GM19328 (cell line): ENCODE measurements around the gene TRABD2B.

ENCODE experiments used
- ATAC-seq: cut with Tn5 transposase; IDR thresholded peaks from one replicate; pipeline ENCODE4 v1.9.1; 2021; ENCODE audit warnings: mild to moderate bottlenecking, moderate library complexity; ENCODE audit not compliant: unreplicated experiment

TRABD2B gene

GRCh38 chr1:47855230-47855629, 142.0 kb downstream of the TRABD2B start:
- ATAC-seq = no peak

DNA sequence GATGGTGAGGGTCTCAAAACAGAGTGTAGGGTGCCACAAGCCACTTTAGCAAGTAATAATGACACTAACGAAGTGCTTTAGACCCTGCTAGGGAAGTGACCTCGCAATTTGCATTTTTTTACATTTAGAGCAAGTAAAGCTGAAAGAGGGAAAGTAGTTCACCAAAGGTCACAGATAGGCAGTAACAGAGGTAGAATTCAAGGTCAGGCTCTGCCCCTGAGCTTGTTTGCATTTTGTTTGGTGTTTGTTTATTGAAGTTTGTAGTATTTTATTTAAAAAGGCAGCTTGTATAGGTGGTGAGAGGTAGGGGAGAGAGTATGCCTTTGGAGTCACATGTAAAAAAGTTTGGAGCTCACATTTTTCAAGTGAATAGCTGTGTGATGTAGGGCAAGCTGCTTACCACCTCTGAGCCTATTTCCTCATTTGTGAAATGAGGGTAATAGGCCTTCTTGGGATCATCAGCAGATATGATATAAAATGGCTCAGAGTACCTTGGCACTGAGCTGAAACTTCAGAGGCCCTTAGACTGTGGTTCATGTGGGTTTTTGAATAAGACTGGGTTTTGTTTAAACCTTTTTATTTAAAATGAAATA, 142.5 kb downstream of the TRABD2B start:
- ATAC-seq = no peak

- no peak for ATAC-seq
Observed at GRCh38 chr1:47853852-47854251, 143.3 kb downstream of the TRABD2B start.

- no peak for ATAC-seq
Observed at GRCh38 chr1:47853059-47853458, 144.1 kb downstream of the TRABD2B start.

- no peak for ATAC-seq
Observed at GRCh38 chr1:47852006-47852718, 145.0 kb downstream of the TRABD2B start.

DNA sequence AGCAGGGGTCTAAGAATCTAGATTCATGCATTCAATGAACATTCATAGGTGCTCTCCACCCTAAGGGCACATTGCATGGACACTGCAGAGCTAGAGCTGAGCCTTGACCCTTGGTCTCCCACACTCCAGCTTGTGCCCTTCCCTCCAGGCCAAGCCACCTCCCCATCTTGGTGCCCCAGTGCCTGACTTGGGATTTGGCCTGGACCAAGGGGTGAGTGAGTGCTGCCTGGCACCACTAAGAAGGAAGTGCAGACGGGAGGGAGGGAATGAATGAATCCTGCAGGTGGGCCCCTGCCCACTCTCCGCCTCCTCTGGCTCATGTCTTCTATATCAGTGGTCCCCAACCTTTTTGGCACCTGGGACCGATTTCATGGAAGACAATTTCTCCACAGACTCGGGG, 146.7 kb downstream of the TRABD2B start:
- no peak for ATAC-seq

GRCh38 chr1:47849591-47850261, 147.5 kb downstream of the TRABD2B start:
- no peak for ATAC-seq

- no peak for ATAC-seq
Observed at GRCh38 chr1:47849005-47849521, 148.1 kb downstream of the TRABD2B start.

DNA sequence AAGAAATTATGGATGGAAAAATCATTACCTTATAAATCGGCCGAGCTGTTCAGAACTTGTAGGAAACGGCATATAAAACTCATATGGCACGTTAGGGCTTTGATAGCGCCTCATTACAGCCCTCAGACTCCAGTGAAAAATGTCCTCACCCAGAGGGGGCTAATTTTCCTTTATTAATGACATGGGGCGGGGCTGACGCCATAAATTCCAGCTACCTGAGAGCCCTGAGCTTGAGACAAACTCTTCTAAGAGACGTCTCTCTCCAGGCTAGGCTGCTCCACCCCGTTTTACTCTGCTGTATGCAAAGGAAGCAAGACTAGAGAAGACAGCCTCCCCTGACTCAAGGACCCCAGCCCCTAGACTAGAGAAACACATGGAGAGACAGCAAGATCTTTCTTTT, 149.4 kb downstream of the TRABD2B start:
- no peak for ATAC-seq

- no peak for ATAC-seq
Observed at GRCh38 chr1:47844558-47844955, 152.6 kb downstream of the TRABD2B start.

DNA sequence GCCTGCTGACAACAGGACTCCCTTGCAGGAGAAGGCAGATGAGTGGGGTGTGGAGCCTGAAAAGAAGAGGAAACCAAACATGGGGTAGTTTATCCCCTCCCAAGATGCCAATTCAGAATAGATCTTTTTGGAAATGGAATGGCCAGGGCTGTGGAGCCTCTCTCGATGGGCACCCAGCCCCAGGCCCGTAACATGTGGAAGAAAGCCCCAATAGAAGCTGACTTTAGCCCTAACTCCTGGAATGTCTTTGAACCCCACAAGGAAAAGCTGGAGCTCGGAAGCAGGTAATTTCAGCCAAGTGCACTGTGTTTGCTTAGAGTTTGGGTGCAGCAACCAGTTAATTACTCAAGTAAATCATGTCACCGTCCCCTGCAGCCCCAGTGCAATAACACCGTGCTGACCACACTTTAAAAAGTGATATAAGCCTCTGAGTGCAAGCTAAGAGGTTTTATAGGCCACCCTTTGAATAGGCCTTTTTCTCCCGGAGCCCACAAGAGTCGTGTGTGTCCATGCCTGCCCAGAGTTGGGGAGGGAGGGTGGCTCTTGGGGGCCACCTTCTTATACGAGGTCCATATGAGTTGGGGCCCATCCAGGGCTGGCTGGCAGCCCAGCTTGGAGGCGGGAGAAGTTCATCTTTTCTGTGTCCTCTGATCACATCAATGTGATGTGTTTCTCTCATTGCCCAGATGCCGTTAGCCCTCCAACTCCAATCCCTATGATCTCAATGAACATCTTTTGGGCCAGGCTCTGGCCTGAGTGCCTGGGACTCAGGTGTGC, 153.2 kb downstream of the TRABD2B start:
- no peak for ATAC-seq

GRCh38 chr1:47843059-47843458, 154.1 kb downstream of the TRABD2B start:
- no peak for ATAC-seq

DNA sequence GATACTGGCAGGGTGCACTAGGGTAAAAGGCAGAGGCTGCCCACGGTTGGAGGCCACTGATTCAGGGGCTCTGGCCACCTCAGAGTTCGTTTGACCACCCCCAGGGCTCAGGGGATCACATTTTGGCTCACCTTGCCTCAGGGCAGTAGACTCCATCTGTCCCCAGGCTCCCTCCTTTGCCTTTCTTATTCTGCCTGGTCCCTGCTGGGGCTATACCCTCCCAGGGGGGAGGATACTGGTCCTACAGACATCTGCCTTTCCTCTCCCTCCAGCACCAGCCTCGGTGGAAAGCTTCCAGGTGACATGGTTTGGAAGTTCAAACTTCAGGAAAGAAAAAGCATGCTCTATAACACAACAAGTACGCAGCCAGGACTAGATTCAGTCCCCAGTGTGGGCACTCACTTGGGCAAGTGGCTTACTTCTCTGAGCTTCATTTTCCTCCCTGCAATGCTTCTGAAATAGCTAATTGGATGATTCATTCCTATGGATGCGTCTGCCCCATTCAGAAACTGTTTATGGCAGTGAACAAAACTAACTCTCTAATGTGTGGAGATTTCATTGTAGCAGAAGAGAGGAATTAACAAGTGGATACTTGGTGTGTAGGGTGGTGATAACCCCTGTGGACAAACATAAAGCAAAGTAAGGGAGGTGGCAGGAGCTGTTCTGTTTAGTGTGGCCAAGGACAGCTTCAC, 154.8 kb downstream of the TRABD2B start:
- ATAC-seq = no peak

DNA sequence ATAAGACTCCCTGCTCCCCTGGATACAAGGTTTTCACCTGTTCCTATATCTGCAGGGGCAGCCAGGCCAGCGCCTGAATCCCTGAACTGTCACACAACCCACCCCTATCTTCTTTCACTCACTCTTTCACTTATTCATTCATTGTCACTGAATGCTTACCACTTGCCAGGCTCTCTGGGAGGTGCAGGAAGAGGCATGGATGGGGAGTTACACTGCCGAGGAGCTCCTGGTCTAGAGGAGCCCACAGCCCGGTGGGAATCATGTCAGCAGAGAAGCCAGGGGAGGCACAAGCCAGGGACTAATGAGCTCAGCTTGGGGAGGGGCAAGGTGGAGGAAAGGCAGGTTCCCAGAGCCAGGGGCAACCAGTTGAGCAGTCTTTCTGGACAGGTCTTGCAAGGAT, 155.8 kb downstream of the TRABD2B start:
- no peak for ATAC-seq

DNA sequence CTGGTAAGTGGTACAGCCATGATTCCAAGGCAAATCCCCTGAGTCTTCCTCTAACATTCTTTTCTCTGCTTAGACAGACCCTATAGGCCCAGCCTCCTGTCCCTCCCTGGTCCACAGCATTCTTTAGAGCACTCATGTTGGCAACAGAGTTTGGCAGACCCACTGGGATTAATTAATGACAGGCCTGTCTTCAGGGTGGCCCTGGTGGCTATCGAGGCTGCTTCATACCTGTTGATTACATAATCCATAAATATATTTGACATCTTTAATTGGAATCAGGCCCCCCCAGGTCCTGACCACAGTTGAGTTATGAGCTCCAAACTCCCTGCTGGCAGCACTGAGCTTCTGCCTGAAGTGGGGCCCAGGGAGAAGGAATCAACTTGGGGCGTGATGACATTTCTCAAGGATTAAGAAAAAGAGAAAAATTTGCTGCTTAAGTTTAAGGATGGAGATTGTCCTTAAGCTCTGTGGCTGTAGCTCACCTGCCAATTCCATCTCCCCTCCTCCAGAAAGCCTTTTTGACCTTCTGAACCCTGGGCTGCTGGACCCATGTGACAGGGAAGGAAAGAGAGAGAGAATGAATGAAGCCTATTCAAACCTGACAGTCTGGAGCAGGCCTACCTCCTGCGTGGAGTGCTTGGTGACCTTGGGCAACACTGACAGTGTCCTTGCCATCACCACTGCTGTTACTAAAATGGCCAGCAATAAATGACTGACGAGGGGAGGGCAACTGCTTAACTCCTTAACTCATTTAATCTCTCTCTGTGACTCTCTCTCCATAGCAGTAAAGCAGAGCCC, 156.6 kb downstream of the TRABD2B start:
- ATAC-seq = no peak

DNA sequence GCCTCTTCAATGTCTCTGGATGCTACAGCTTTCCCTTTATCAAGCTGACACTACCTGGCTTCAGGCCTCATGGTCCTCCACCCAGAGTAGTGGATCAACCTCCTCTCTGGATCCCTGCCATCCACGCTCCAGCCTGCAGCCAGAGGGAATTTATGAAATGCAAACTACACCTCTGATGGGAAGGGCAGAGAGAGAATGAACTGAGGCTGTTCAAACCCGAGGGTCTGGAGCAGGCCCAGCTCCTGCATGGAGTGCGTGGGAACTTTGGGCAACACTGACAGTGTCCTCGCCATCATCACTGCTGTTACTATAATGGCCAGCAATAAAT, 157.8 kb downstream of the TRABD2B start:
- no peak for ATAC-seq

DNA sequence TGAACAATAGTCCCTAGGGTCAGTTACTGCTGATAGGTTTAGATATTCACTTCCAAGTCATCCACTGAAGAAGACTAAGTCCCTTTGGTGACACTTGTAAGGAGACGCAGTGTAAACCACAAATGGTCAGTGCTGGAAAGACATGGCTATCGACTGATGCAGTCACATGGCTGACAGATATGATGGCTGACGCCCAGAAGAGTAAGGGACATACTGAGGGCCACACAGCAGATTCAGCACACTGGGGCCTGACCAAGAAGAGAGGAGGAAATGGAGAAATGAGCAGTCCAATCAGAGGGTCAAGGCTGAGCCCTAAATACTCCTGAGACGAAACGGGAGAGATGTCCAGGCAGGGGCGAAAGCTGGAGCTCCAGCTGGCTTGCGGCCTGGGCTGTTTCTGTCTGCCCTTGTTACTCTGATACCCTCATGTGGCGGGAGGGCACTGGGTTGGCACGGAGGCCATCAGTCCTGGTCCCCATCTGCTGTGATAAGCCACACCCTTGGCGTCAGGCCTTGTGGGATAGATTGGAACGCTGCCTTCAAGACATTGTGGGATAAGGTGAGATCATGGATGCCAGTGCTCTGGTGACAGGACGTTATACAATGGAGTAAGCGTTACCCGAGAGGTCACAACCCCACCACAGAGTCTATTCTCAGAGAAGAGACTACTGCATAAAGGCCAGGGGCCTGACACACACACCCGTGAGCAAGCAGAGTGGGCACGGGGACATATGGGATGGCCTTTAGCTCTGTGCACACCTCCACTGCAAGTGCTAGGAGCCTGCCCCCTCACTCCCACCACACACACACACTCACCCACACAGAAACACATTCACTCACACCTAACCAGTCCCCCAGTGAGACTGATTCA, 158.4 kb downstream of the TRABD2B start:
- no peak for ATAC-seq

GRCh38 chr1:47837866-47838561, 159.2 kb downstream of the TRABD2B start:
- no peak for ATAC-seq
